Thyroid gland (tissue), 4 donors: ENCODE measurements around the gene ZMYND12.
A peak's percentile ranks its signal among the peaks of the same experiment; 100 is the strongest.

ENCODE experiments used
- CTCF ChIP-seq, 6 experiments: fragments of 200-600 bp in 3 of 6; fragments of 450-650 bp in 3 of 6; sonication (generic) in 3 of 6; IDR thresholded peaks; one replicate each; pipeline ENCODE4 v1.5.1; 2016 to 2019; ENCODE audit warnings: antibody characterized with exemption in 6 of 6, mild to moderate bottlenecking in 2 of 6, inconsistent platforms in 1 of 6, moderate library complexity in 1 of 6
- POLR2A ChIP-seq, 2 donors: fragments of 450-650 bp; IDR thresholded peaks; one replicate each; pipeline ENCODE4 v1.6.1; 2017; ENCODE audit warnings: antibody characterized with exemption in 2 of 2, mild to moderate bottlenecking in 2 of 2, moderate library complexity in 1 of 2

DNA sequence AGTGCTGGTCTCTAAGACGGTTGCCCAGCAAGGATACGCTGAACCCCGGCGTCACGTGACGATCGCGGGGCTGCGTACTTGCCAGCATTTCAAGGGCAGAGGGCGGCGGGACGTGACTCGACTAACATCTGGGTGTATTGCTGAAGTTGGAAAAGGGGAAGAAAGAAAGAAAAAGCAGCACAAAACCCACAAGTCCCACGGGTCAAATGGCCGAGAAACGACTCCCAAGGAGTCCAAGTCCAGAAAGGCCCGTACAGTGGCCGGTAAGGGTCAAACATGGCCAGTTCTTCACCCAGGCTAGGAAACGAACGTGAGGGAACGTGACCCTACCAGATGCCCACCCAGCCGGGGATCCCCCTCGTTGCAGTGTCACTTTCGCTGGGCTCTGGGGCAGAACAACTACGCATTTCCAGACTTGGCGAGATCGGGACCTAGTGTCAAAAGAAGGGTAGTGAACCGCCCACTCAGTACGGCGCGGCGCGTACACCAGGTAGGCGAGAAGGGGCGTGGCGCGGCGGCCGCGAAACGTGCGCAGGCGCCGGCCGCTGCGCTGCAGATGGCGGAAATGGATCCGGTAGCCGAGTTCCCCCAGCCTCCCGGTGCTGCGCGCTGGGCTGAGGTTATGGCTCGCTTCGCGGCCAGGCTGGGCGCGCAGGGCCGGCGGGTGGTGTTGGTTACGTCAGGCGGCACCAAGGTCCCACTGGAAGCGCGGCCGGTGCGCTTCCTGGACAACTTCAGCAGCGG lies at the start of gene ZMYND12, which contains the start of gene PPCS:
- TF ChIP-seq CTCF (IDR thresholded peaks at IDR 0.05) (peak in 2 of 6 experiments; percentile 32 to 54), POLR2A (IDR thresholded peaks at IDR 0.05) (peak in 1 of 2 donors; percentile 80)
